HG02981 (cell line): ENCODE data around the gene CHTF18.
"Not testable (repeated sequence)": the region's sequence is repeated elsewhere in the genome, so short reads cannot be mapped to it uniquely, and the experiment has no call there.

Source experiments
- ATAC-seq: cut with Tn5 transposase; IDR thresholded peaks from one replicate; pipeline ENCODE4 v1.9.1; 2021; ENCODE audit warnings: mild to moderate bottlenecking, moderate library complexity; ENCODE audit not compliant: unreplicated experiment

Gene CHTF18

GRCh38 chr16:825341-826061 lies 37.1 kb downstream of the CHTF18 start:
- no peak for ATAC-seq

- no peak for ATAC-seq
Observed at GRCh38 chr16:827513-827912, 39.1 kb downstream of the CHTF18 start.

- no peak for ATAC-seq
Observed at GRCh38 chr16:828891-829290, 40.5 kb downstream of the CHTF18 start.

GRCh38 chr16:830107-830870 lies 41.9 kb downstream of the CHTF18 start:
- no peak for ATAC-seq

- ATAC-seq: no peak
Observed at GRCh38 chr16:830871-831570, 42.6 kb downstream of the CHTF18 start.

GRCh38 chr16:831571-832413 lies 43.4 kb downstream of the CHTF18 start:
- no peak for ATAC-seq

GRCh38 chr16:832652-833336 lies 44.4 kb downstream of the CHTF18 start:
- no peak for ATAC-seq

GRCh38 chr16:833411-833810 lies 45.0 kb downstream of the CHTF18 start:
- no peak for ATAC-seq

- no peak for ATAC-seq
Observed at GRCh38 chr16:835373-835772, 47.0 kb downstream of the CHTF18 start.

GRCh38 chr16:836221-836620 lies 47.8 kb downstream of the CHTF18 start:
- no peak for ATAC-seq

GRCh38 chr16:836822-837221 lies 48.4 kb downstream of the CHTF18 start:
- ATAC-seq: not testable (repeated sequence)

GRCh38 chr16:838741-839140 lies 50.3 kb downstream of the CHTF18 start:
- no peak for ATAC-seq

- ATAC-seq: no peak
Observed at GRCh38 chr16:839643-840408, 51.4 kb downstream of the CHTF18 start.

- ATAC-seq: no peak
Observed at GRCh38 chr16:840561-841454, 52.4 kb downstream of the CHTF18 start.

- no peak for ATAC-seq
Observed at GRCh38 chr16:841455-842060, 53.1 kb downstream of the CHTF18 start.

GRCh38 chr16:842061-842476 lies 53.6 kb downstream of the CHTF18 start:
- no peak for ATAC-seq

- no peak for ATAC-seq
Observed at GRCh38 chr16:842711-843560, 54.5 kb downstream of the CHTF18 start.
